RWPE1 (cell line): ENCODE results near the gene PSD4.

Experiments used
- CTCF ChIA-PET: fragments of 350-600 bp; sonication (Branson Sonifier 250); formaldehyde crosslinking; extraction: SDS; loops from one replicate; lab custom pipeline; 2021; lab: Yijun Ruan, JAX
- POLR2A ChIA-PET: fragments of 400-600 bp; formaldehyde crosslinking; extraction: SDS; loops from one replicate; lab custom pipeline; 2020; ENCODE audit warnings: antibody characterized with exemption; ENCODE audit not compliant: low non-redundant PET; lab: Yijun Ruan, JAX
- DNase-seq: peaks from one replicate; pipeline ENCODE4 v3.0.0; 2012; ENCODE audit warnings: low spot score
- H3K27ac ChIP-seq: fragments of 450-650 bp; 2 replicates; pipeline ENCODE4 v1.5.1; 2017
- TF ChIP-seq, protein P1 (sequence below): fragments of 450-650 bp; conservative IDR thresholded peaks from 2 replicates; pipeline ENCODE4 v1.5.1; 2017; ENCODE audit warnings: low read depth, mild to moderate bottlenecking

The PSD4 gene

DNA sequence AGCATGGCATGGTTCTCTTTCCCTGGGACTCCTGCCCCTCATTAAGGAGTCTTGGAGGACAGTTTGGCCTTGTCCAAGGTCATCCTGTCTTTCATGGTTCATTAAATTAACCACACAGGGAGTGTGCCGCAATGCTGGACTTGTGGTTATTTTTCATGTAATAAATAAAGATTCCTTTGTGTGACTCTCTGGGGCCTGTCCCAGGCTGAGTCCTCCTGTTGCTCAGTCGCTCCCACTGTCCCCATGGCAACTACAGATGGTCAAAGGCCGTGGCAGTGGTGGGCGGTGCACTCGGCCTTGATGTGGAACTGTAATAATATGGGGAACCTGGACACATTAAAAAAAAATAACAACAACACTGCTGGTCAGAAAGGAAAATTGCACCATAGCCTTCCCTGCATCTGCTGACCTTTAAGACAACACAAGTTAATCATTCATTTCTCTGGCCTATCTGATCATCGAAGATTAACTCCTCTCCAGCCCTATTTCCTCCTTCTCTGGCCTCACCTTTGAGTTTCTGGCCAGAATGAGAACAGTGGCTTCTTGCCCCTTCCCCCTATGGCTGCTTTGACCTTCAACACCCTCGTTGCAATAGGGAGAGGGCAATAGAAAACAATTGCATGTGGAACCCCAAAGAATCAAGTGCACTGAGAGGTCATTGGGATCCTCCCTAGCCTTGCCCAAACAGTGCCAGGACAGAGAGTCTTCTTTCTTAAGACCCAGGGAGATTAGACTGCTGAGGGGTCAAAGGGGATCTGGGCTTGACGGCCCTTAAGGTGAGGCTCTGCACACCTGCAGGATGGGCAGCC lies 44.7 kb downstream of the PSD4 start:
- H3K27ac ChIP-seq, result no peak overlapping the region
- CTCF ChIA-PET, result no interaction called here
- POLR2A ChIA-PET, result no interaction called here
- TF ChIP-seq, protein P1, sequence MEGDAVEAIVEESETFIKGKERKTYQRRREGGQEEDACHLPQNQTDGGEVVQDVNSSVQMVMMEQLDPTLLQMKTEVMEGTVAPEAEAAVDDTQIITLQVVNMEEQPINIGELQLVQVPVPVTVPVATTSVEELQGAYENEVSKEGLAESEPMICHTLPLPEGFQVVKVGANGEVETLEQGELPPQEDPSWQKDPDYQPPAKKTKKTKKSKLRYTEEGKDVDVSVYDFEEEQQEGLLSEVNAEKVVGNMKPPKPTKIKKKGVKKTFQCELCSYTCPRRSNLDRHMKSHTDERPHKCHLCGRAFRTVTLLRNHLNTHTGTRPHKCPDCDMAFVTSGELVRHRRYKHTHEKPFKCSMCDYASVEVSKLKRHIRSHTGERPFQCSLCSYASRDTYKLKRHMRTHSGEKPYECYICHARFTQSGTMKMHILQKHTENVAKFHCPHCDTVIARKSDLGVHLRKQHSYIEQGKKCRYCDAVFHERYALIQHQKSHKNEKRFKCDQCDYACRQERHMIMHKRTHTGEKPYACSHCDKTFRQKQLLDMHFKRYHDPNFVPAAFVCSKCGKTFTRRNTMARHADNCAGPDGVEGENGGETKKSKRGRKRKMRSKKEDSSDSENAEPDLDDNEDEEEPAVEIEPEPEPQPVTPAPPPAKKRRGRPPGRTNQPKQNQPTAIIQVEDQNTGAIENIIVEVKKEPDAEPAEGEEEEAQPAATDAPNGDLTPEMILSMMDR, result no peak
- no peak for DNase-seq

DNA sequence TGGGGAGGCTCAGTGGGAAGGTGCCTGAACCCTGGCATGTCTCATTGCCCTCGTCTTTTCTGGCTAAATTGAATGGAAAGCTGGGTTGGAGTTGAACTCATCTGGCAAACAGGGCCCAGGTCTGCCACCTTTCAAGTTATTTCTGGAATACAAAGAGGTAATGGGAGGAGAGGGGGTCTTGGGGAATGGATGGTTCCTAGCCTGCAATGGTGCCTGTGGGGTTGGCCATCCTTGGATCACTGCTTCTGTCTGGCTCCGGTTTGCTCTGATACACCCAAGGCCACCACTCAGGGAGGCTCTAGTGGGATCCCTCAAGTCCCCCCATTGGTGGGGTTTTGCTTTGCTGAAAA lies 45.3 kb downstream of the PSD4 start:
- TF ChIP-seq, protein P1, result no peak
- peak overlapping the region; percentile 46 for H3K27ac ChIP-seq
- CTCF ChIA-PET, result no interaction called here
- POLR2A ChIA-PET, result no interaction called here
- no peak for DNase-seq

DNA sequence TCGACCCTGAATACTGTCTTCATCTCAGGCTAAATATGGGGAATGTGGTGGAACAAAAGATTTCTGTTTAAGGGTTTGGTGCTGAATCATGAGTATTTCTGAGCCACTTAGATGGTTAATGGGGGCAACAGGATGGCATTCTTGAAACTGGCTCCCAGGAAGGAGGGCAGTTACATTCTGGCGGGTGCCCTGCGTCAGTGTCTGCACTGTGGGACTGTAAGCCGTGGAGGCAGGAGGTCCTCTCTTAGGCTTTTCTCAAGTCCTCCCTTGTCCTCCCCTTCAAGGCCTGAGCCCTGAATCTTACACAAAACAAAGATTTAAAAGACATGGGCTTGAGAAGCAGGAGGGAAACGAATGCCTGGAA lies 45.7 kb downstream of the PSD4 start:
- POLR2A ChIA-PET, result no interaction called here
- no peak for DNase-seq
- TF ChIP-seq, protein P1, result no peak
- peak overlapping the region; percentile 46 for H3K27ac ChIP-seq
- CTCF ChIA-PET, result no interaction called here

DNA sequence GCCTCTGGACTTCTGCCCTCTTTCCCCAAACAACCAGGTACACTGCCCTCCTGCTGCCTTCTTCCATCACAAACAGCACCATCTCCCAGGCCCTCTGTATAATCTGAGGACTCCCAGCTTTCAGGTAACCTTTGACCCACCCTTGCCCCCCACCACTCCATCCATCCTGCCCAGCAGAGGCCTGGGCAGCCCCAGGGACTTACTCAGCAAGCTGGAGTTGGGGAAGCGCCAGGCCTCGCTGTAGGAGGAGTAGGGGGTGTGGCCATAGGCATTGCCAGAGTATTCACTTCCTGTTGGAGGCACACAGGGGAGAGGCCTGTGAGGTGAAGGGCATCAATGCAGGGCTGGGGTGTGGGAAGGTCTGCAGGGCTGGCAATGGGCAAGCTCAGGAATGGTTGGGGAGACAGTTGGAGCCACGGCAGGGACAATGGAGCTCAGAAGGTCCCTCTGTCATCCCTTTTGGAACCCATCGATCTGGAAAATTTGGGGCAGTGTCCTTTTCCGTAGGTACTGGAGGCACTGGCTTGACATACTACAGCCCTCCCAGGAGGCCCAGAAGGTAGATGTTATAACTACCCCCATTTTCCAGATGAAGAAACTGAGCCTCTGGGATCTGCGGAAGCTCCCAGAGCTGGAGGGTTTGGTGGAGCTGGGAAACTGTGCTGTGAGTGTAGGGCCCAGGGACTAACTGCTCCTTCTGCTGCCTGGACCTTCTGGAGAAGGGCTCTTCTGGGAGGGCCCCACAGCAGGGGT lies 46.3 kb downstream of the PSD4 start:
- peak overlapping the region; percentile 46 for H3K27ac ChIP-seq
- TF ChIP-seq, protein P1, result no peak
- CTCF ChIA-PET, result interaction anchor here (0.6 kb wide), 1 partner anchor 18 kb away, joined by 3 read pairs; no protein-coding TSS in a partner anchor
- DNase-seq, result peak; percentile 56
- POLR2A ChIA-PET, result no interaction called here

DNA sequence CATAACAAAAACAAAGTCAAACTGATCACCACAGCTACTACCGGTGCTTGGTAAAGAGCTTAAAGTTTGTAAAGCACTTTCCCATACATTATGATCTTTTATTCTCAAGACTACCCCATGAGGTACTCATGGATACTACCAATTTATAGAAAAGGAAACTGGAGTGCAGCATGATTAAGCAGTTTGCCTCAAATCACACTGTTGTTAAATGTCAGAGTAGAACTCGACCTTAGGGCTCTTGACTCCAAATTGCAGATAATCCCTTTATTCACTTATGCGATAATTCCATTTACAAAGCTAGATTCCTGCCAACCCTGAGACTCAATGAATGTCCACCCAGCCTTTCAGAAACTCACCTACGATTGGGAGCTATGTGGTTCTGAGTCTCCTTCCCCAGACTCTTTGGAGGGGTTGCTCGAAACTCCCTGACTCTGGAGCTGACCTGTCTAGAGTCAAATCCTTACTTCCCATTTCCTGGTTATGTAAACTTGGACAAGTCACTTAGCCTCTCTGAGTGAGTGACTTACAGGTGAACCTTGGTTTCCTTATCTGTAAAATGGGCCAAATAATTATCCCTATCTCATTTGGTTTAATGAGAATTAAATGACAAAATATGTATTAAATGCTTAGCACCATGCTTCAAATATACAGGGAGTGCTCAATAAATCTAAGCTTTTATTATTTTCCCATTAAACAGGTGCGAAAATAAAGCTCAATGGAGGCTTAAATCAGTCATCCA lies 47.4 kb downstream of the PSD4 start:
- POLR2A ChIA-PET, result no interaction called here
- TF ChIP-seq, protein P1, result no peak
- DNase-seq, result no peak
- no peak overlapping the region for H3K27ac ChIP-seq
- CTCF ChIA-PET, result interaction anchor here (0.7 to 1.0 kb wide), 3 partner anchors 10 to 169 kb away, joined by 3 to 6 read pairs (median 3); no protein-coding TSS in a partner anchor

DNA sequence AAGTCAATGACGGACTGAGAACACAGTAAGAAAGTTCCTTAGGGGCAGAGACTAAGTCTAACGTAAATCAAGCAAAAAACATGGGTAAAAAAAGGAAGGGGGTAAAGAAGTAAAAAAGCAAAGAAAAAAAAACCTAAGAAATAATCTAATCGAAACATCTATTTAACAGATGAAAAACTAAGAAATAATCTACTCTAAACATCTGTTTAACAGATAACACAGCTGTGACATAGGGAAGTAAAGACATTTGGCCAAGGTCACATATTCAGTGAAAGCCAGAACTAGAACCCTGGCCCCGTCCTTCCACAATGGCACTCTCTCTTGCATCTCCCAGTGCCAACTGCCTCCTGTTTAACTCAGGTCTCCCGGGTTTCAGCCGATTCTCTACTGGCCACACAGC lies 48.1 kb downstream of the PSD4 start:
- H3K27ac ChIP-seq, result no peak overlapping the region
- TF ChIP-seq, protein P1, result no peak
- no peak for DNase-seq
- ChIA-PET CTCF (interaction anchor here (0.7 to 1.0 kb wide), 3 partner anchors 9 to 168 kb away, joined by 3 to 6 read pairs (median 3); no protein-coding TSS in a partner anchor), POLR2A (no interaction called here)
